AG09309 (cell line): Measurements from ENCODE around the gene FGF16.

Experiments
- DNase-seq: peaks from one replicate; pipeline ENCODE4 v3.0.0-alpha.2; 2010; ENCODE audit warnings: low read depth
- H3K4me3 ChIP-seq: 2 replicates; pipeline ENCODE4 v1.5.1; 2011; ENCODE audit warnings: mild to moderate bottlenecking, low read depth, low read length, moderate library complexity; ENCODE audit not compliant: control insufficient read depth
- TF ChIP-seq, protein P1 (sequence below): IDR thresholded peaks from 2 replicates; pipeline ENCODE4 v1.5.1; 2011; ENCODE audit warnings: mild to moderate bottlenecking, low read depth, low read length, inconsistent platforms; ENCODE audit not compliant: insufficient read depth, control insufficient read depth; ENCODE audit errors: missing control alignments

The FGF16 gene

DNA sequence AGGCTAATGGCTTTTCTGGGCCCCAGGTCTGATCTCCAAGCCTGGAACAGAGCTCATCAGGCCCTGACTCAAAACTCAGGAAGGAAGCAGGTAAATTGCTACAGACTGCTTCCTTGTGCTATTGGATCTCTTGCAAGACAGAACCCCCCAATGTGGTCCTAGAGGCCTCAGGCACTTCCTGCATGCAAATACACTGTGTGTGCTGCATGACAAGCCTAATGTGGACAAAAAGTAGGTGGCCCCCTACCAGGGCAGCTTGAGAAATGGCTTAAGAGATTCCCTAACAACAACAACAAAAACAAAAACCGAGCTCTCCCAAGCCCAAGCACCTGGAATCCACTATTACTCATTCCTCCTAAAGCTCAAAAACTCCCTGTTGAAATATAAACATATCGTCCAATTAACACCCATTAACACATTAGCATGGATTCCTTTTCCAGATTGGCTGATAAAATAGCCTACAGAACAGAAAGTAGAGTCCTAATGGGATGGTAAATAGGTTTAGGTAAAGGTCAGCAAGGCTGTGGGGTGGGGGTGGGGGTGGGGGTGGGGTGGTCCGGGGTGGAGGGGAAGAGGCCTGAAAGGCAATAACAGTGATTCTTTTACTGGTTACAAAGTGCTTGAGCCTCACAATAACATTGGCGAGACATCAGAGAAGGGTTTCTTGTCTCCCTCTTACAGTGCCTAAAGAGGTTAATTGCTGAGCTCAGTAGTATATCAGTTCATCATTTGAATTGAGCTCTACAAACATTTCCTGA is 24.1 kb upstream of the FGF16 start:
- no peak for DNase-seq
- TF ChIP-seq, protein P1, sequence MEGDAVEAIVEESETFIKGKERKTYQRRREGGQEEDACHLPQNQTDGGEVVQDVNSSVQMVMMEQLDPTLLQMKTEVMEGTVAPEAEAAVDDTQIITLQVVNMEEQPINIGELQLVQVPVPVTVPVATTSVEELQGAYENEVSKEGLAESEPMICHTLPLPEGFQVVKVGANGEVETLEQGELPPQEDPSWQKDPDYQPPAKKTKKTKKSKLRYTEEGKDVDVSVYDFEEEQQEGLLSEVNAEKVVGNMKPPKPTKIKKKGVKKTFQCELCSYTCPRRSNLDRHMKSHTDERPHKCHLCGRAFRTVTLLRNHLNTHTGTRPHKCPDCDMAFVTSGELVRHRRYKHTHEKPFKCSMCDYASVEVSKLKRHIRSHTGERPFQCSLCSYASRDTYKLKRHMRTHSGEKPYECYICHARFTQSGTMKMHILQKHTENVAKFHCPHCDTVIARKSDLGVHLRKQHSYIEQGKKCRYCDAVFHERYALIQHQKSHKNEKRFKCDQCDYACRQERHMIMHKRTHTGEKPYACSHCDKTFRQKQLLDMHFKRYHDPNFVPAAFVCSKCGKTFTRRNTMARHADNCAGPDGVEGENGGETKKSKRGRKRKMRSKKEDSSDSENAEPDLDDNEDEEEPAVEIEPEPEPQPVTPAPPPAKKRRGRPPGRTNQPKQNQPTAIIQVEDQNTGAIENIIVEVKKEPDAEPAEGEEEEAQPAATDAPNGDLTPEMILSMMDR, result no peak
- H3K4me3 ChIP-seq, result no peak overlapping the region

DNA sequence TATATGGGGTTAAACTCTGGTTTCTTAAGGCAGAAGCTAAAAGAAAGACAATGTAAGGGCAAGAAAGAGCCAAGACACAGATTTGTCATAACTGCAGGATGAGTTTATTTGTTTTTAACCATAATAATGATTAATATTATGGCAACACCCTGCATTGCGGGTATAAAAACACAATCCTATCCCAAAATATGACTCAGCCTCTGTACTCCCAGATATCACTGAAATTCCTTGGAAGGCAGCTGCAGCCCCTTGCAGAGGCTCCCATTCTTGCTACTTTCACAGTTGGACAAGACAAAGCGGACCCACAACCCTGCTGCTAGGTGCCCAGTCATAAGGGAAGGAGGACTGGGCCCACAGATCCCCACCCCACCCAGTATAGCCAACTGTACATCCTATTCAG is 20.4 kb upstream of the FGF16 start:
- TF ChIP-seq, protein P1, result no peak
- DNase-seq, result no peak
- H3K4me3 ChIP-seq, result no peak overlapping the region

DNA sequence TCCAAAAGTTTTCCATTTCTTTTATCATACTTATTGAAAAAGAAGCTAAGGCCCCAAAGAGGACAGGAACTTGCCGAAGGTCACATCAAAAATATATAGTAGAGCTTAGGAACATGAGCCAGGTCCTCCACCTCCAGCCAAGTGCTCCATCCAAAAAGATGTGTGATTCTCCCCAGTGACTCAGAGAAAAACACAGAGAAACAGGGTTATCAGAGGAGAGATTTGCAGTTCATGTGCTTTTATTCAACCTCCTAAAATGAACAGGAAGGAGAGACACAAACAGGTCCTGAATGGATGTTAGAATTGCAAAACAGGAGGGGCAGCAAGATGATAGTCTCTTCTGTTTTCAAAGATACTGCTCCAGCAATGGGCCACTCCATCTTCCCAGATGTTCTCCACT is 19.6 kb upstream of the FGF16 start:
- TF ChIP-seq, protein P1, result no peak
- no peak overlapping the region for H3K4me3 ChIP-seq
- DNase-seq, result no peak

DNA sequence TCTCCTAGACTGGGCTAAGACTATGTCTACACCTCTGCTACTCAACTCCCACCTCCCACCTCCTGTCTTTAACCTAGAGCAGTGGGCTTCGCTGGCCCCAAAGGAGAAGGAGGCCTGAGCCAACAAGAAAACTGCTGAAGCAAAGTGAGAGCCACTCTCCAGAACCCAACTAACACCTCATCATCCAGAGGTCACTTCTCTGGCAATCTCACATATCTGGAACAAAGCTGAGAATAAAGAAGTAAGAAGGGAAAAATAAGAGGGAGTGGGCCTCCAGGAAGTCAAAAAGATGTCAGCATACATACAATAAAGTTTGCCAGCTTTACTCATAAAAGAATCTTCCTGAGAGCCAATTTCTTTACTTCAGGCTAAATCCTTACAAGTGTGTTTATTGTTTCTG is 18.6 kb upstream of the FGF16 start:
- TF ChIP-seq, protein P1, result no peak
- DNase-seq, result no peak
- no peak overlapping the region for H3K4me3 ChIP-seq

DNA sequence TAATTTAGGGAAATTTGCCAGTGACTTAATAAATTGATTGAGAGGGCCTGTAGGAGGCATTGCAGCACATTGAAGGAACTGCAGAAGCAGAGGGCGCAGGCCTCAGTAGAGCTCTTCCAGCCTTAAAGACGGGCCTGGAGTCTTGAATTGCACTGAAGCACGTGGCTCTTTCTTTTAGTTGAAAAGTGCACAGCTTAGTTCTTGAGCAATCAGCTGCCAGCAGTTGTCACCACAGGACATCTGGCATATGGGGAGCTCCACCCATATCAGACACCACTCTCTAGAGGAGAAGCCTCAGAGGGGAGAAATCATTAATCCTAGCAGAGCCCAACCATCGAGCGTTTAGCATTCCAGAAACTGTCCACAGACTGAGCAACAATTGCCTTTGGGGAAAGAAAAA is 16.0 kb upstream of the FGF16 start:
- TF ChIP-seq, protein P1, result peak; percentile 15
- DNase-seq, result peak; percentile 34
- no peak overlapping the region for H3K4me3 ChIP-seq

DNA sequence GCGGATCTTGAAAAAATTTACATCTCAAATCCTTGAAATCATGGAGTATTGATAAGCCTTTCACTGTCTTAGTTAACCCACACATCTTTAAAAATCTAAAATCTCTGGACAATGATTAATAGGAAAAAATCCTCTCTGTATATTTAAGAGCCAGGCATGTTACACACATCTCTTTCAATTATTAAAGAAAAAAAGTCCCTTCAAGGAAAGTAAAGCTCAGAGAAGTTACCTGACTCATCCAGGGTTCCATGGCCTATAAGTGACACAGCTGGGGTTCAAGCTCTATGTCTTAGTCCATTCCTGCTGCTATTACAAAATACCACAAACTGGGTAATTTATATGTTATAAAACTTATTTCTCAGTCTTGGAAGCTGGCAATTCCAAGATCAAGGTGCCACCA is 14.2 kb upstream of the FGF16 start:
- no peak for DNase-seq
- TF ChIP-seq, protein P1, result no peak
- H3K4me3 ChIP-seq, result no peak overlapping the region

DNA sequence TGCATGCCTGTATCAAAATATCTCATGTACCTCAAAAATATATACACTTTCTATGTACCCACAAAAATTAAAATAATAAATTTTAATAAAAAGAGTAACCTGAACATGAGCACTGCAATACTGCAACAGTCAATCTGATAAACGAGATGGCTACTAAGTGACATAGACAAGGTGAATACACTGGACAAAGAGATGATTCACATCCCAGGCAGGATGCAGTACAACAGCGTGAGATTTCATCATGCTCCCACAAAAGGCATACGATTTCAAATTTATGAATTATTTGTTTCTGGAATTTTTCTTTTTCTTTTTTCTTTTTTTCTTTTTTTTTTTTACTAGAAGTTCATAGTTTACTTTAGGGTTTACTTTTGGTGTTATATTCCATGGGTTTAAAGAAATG is 12.2 kb upstream of the FGF16 start:
- TF ChIP-seq, protein P1, result no peak
- DNase-seq, result no peak
- no peak overlapping the region for H3K4me3 ChIP-seq
